Cardiac atrium fibroblast (primary cell): ENCODE data around the gene GPR89B. TPM values are rescaled to one million over a fixed set of nuclear protein-coding genes. Genes with fewer than 3 reads are reported as not detected.

Experiments
- total RNA-seq: library from RNA; depleted of rRNA; stranded (reverse); fragments of >200 nt; gene quantifications from 2 replicates; pipeline ENCODE4 v1.2.3, GENCODE V29; 2015

Gene GPR89B
- total RNA-seq = 13.0 and 15.6 TPM in 2 replicates

DNA sequence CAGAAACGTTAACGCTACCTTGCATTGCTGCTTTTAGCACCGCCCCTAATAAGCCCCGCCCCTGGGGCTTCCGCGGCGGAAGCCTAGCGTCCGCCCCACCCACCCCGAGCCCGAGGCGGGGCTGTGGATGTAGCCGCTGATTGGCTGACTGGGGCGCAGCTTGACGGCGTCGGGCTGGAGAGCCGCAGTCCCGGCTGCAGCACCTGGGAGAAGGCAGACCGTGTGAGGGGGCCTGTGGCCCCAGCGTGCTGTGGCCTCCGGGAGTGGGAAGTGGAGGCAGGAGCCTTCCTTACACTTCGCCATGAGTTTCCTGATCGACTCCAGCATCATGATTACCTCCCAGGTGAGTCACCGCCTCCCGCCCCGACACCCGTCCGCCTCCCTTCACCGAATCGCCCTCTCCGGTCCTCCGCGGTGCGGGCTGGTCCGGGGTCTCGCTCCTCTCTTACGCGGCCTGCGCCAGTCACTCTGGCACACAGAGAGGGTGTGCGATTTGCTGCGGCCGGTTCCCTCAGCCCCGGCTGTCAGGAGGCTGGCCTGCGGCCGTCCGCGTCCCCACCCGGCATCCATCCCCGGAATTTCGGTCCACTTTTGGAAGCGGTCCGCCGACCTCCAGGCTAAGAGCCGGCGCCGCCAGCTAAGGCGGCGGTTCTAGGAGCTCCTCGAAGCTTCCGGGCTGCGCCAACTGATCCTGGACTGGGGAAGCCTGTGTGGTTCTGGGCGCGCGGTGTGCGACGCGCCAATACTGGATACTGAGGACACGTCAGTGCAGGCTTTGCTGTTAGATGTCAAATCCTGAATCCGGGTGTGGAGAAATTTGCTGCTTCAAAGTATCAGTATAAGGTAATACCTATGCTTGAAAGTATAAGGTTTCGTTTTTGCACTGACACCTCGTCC is at the start of gene GPR89B:
GPR89B (plus strand) TSS at position 185 of the 897 bp plus-strand sequence; CDS start at position 302, 117 bp downstream.

DNA sequence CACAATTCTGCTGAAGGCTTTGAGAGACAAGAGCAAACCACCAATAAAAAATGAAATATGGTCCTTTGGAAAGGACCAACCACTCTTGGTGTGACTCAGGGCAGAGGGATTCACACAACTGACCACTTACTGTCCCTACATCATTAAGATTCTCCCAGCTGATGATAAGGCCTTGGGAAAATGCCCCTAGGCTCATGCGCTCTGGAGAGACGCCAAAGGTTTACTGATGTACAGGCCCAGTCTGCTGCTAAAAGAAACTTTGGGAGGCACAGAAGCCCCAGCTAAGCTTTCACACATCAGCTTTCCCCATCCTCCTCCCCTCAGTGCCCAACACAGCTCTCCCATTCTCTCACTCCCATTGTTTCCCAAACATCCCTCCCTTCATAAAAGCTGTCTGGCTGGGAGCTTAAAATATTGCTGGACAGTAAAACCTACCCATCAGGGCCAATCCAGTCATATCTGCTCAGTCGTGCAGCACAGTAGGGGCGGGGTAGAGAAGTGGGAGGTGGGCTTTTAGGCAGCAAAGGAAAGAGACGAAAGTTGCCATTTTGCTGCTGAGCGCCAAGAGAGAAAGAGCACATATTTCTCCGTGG is 25.9 kb upstream of the GPR89B start, which contains the start of gene GJA8:
GJA8 (plus strand) TSS at position 543 of the 593 bp plus-strand sequence. CDS start 5,161 bp downstream, outside the sequence.

Other genes starting within 250 kb of the GPR89B start
- gene GJA5, start 167.8 kb upstream of the GPR89B start, total RNA-seq = 0.18 and 11.2 TPM in 2 replicates
- not detected in 2 replicates for gene GJA8, start 25.6 kb upstream of the GPR89B start, total RNA-seq
- gene NBPF11, start 223.9 kb downstream of the GPR89B start, total RNA-seq = 2.3 and 4.2 TPM in 2 replicates